Fibroblast of skin of abdomen (primary cell): Measurements from ENCODE around the gene BMX. TPM values are rescaled to one million over a fixed set of nuclear protein-coding genes. Genes with fewer than 3 reads are reported as not detected.
A peak's percentile ranks its signal among the peaks of the same experiment; 100 is the strongest.

Experiments used
- DNase-seq: peaks from one replicate; pipeline ENCODE4 v3.0.0-alpha.2; 2013
- polyA plus RNA-seq, 2 experiments: library from polyadenylated mRNA; unstranded; fragments of 120-200 nt; gene quantifications; one replicate each; pipeline ENCODE4 v1.2.1, GENCODE V29; 2013; ENCODE audit not compliant: insufficient read length in 2 of 2

Gene BMX
- not detected for polyA plus RNA-seq (2013, experiment 1 of 2; ENCODE audit: insufficient read length)
- polyA plus RNA-seq (2013, experiment 2 of 2; ENCODE audit: insufficient read length): not detected

DNA sequence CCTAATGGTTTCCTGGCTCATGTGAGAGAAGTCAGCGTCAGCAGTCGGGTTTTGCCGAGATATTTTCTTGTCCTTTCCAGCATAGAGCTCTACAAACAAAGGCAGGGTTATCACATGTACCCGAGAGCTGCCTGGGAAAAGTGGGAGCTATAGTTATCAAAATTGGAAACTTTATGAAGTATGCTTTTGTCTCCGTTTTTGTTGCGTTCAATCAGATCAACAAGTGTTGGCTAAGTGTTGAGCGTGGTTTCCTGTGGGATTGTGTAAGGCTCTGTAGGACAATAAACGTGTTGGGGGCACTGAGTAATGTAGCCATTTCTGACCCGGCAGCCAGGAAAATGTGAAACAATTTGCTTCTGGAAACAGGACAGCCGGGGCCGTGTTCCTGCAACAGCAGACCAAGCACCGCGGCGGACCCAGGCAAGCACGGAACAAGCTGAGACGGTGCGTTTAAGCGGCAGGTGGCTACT lies at the start of gene BMX:
TSS of gene BMX (plus strand) at position 311 of the 470 bp plus-strand sequence. CDS start 7,547 bp downstream, outside the sequence.
- DNase-seq: no peak

DNA sequence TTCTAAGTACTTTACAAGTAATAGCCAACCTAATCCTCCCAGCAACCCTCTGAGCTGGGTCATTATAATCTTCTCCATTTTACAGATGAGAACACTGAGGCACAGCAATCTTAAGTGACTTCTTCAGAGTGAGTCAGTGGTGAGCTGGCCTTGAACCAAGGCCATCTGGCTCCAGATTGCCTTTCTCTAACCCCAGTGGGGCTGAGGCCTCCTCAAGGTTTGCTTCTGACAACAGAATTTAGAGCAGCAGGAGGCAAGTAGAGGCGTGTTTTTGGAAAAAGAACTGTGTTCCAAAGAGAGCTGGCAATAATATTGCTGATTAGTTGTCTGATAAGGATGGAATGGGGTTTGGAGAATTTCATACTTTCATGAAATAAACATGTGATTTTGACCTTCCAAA lies 48.7 kb upstream of the BMX start:
- no peak for DNase-seq

DNA sequence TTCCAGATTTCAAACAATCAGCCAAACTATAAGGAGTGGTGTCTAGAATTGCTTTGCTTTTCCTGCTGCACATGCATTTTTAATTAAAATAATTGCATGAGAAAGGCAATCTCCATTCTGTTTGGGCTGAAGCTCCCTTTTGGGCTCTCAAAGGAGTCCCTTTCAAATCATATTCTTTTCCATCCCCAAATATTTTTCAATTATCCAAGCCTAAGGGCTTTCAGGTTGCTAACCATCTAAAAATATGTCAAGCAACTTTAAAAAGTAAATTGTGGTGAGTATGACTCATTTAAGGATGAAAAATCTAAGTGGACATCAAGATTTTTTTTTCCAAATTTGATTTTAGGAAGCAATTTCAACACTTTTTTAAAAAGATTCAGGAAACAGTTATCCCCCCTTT lies 35.9 kb upstream of the BMX start:
- DNase-seq: no peak

DNA sequence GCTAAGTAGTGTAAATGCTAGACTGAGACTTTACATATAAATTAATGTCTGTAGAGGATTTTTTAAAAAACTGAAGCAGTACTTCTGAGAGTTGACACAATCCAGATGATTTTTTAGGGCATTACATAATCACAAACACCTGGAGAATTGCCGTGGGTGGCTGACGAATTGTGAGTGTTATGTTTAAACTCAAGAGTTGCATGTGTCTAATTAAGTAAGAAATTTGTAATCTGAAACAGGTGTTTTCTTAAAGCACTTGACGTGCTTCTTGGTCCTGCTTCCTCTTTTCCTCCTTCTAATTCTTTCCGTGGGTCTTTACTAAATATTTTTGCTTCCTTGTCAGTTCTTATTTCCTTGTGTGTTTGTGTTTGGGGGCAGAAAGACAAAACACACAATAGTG lies 35.3 kb upstream of the BMX start:
- DNase-seq: peak; percentile 60

DNA sequence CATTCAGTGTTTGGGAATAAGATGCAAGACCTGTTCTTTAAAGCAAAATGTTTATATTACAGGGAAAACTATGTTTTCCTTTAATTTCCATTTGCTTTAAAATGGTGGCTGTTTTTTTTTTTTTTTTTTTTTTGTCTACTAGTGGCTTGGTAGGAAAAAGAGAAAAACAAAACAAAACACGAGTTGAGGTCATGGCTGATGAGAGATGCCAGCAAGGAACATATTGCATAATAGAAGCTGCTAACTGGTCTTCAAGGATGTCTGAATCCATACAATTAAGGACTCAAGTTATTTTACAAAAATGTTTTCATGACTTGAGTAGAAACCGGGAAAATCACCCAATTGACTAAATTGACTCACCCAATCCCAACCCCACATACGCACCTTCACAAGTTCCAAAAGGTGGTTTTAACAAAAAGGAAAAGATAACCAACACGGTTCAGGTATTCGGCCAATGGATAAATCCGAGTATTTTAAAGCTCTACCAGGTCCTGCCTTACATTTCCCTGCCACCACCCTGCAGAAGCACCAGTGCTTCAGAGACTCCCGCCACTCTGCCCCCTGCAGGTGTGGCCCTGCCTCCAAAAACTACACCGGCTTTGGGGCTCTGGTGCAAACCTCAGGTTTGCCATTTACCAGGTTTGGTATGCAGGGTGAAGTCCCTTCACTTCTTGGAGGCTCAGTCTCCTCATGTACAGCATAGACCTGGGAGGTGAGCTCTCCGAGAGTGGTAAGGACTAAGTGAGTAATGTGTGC lies 34.5 kb upstream of the BMX start:
- DNase-seq: no peak

DNA sequence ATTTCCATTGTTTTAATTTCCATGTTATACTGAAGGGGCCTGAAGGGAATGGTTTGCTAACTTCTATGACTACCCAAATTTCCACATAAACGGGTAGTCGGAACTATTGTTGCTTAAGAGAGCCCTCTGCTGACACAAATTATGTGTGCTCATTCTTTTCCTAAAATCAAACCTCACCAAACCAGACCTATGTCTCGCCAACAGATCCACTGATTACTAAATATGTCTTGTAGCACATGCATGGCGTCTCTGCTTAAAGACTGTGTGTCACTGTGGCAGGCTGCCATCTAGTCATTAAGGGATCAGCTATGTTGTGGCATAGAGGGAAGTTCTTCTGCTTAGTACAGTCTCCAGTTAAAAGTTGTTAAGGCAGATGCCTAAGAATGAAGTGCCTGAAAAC lies 32.6 kb upstream of the BMX start:
- DNase-seq: peak; percentile 55

DNA sequence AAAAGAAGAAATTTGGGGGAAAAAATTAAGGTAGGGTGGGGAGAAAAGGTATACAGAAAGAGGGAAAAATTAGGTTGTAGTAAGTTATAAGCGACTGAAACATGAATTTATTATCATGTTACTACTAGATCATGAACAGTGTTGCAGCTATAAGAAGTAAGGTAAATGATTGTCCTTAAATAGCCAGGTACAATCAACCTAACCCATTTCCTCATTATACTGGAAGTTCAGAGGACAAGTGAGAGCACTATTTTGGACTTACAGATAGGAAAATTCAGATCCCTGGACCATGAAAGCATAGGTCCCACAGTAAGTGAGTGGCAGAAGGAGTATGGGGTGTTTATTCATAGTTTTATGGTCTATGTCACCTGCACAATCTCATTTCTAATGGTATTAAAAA lies 31.0 kb upstream of the BMX start:
- DNase-seq: no peak

DNA sequence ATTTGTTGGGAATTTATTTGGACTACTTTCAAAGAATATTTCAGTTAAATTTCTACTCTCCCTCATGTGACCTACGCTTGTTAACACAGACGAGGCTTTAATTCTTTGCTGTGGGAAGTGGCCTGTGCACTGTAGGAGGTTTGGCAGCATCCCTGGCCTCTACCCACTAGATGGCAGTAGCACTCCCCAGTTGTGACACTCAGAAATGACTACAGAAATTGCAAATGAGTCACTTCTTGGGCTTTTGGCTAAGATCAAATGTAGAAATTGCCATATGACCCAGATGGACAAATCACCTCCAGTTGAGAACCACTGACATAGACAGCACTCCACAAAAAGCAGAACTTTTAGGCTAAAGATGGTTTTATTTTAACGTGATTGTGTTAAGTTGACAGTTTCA lies 29.6 kb upstream of the BMX start:
- peak; percentile 33 for DNase-seq

DNA sequence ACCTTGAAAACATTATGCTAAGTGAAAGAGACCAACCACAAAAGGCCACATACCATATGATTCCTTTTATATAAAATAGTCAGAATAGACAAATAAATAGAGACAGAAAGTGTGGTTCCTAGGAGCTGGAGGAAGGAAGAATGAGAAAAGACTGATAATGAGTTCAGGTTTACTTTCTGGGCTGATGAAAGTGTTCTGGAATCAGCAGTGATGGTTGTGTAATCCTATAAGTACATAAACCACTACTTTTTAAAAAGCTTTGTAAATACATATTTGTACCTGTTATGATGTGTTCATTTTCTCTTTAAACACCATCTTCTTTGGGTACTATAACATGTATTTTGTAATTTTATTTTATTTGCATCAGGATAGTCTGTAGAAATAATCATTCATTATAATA lies 28.1 kb upstream of the BMX start:
- no peak for DNase-seq

DNA sequence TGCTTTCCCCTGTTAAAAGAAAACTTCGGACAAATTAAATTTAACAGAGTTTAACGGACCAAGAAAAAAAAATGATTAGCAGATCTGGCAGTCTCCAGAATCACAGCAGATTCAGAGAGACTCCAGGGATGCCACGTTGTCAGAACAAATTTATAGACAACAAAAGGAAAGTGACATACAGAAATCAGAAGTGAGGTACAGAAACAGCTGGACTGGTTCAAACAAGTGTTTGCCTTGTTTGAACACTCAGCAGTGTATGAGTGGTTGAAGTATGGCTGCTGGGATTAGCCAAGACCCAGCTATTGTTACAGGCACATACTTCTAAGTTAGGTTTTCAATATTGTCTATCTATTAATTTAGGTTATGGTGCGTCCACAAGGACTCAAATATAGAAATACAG lies 26.6 kb upstream of the BMX start:
- DNase-seq: no peak

DNA sequence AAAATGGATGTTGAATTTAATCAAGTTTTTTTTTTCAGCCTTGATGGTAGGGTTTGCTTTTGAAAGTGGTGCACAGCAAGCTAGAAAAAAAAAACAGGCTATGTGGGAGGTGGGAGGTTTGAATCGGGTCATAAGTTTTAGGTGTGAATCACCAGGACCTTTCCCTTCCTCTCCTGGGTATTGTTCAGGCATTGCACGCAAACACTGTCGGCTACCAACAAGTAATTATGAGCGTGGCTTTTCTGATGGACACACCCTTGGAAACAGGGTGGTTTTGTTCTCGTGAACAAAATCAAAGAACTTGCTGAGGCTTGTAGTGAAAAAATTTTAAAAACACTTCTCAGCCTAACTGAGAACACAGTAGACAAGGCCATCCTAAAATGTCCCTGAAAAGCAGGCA lies 25.6 kb upstream of the BMX start:
- DNase-seq: no peak

DNA sequence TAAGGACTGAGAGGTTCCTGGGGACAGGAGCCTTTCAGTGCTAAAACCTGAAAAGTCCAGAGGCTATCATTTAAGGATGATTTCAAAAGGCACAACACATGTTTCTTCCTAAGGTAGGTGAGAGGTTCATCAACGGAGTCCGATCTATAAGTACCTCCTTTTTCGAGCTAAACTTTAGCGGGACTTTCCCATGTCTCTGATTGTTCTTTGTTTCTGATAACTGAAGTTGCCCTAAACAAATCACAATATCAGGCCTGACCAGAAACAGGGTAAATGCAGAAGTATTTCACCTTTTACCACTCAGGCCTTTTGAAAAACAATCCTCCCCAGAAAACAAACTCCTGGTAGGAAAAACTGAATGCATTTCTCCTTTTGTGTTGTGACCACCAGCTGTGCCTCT lies 25.1 kb upstream of the BMX start:
- DNase-seq: no peak

DNA sequence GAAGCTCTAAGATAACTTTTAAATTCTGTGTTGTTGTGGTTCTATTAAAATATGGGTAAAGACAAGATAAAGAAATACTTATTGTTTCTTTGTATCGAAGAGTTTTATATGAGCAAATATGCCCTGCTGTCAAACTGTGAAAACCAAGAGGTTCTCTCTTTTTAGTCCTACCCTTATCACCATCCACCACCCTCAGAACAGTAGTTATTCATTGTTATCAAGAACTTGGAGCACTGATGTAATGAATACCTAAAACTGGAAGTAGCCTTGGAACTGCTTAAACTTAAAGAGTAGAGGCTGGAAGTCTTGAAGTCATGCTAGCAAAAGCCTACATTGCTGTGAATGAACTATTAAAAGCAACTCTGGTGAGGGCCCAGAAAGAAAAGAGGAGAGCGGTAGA lies 16.7 kb upstream of the BMX start:
- no peak for DNase-seq

DNA sequence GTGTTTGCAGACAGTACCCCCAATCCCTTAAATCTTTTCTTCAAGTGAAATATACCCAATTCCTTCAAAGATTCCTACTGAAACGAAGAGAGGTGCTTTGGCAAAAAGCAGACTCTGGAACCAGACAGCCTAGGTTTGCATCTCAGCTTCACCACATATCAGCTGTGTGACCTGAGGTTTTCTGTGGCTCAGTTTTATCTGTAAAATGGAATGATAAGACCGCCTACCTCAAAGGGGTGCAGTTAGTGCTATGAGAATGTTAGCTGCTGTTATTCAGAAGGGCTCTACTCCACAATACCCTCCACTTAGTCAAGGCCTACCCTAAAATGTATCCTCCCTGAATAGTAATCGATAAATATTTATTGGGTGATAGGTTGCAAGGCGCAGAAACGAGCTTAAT lies 8.1 kb upstream of the BMX start:
- no peak for DNase-seq

DNA sequence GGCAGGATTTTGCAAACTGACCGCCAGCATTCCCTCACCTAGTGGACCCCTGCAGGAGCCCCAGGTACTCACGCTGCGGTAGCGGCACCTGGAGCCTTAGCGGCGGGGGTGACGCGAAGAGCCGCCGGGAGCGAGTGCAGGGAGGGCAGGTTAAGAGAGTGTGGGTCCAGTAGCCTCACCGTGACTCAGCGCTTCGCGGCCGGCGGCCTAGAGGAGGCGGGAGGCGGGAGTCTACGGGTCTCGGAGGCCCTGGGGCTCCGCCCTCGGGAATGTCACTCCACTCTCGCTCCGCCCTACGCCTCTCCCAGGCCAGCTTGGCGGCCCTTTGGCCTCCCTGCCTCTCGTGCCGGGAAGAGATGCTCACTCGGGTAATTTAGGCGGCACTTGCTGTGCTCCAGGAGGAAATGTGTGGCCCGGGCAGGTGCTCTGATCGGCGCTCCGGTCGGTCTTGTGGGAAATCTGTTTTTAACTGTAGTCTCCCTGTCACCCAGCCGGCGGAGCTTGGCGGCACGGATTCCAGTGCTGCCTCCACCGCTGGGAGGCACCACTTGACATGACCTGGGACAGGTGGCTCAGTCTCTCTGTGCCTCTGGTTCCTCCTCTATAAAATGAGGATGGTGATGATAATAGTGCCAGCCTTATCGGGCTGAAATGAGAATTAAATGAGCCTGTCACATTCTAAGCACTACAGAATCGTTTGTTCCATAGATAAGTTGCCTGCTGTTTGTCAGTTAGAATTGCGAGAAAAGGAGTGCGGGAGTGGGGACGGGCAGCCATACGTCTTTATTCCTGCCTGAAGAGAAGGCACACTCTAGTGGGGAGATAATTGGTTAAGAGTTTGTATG lies 7.3 kb upstream of the BMX start, which contains the start of gene PIR:
TSS of gene PIR (minus strand) at position 216 of the 845 bp plus-strand sequence. CDS start 2,076 bp downstream, outside the sequence.
- DNase-seq: peak; percentile 75

DNA sequence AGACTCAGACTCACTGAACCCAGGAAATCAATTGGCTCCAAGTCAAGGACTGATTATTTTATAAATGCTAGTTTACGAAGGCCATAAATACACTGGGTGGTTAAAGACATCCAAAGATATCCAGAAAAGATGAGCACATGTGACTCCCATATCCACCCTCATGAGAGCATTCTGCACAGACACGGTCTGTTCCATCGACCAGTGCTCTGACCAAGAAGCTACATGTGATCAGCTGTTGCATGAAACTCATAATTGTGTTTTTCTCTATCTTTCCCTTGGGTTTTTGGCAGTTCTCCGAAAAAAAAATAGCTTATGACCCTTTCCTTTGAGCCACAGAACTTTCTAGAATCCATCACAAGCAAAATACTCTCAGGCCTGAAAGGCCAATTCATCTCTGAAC lies 4.8 kb upstream of the BMX start:
- no peak for DNase-seq

DNA sequence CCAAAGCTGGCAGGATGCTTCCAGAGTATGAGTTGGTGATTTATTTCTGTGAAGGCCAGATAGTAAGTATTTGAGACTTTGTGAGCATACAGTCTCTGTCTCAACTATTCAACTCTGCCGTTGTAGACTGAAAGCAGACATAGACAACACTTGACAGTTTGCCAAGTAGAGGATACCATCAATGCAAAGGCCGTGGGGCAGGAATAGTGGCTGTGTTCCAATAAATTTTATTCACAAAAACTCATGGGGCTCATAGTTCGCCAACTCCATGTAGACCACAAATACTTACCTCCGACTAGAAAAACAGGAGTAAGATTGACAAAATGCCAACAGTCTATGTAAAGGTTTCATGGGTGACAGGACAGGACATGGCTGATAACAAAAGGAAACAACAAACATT lies 3.8 kb upstream of the BMX start:
- no peak for DNase-seq

DNA sequence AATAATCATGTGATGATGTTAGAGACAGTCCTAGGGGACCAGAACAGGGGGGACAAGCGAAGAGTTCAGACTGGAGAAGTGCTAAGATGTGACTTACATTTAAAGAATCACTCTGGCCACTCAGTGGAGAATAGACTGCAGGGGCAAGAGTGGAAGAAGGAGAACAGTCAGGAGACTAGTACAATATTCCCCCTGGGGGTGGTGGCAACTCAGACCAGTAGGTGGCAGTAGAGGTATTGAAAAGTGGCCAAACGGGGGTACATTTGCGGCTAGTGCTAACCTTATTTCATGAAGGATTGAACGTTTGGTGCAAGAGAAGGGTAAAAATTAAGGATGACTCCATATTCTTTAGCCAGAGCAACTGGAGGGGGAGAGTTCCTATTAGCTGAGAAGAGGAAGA lies 2.7 kb upstream of the BMX start:
- DNase-seq: peak; percentile 13

DNA sequence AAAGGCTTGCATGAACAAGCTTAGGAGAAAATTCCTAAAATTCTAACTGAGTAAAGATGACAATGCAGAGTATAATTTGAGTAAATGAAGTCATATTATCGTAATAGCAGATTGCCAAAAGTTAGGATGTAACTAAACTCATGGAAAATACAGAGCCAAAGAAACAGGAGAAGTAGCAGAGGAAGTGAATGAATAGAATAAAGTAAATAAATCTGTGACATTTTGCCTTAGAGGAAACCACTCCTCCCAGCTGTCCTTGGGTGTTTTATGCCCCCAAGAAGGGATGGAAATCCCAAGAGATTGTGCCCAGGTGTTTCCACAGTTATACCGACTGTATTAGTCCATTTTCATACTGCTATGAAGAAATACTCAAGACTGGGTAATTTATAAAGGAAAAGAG lies 1.9 kb upstream of the BMX start:
- no peak for DNase-seq

DNA sequence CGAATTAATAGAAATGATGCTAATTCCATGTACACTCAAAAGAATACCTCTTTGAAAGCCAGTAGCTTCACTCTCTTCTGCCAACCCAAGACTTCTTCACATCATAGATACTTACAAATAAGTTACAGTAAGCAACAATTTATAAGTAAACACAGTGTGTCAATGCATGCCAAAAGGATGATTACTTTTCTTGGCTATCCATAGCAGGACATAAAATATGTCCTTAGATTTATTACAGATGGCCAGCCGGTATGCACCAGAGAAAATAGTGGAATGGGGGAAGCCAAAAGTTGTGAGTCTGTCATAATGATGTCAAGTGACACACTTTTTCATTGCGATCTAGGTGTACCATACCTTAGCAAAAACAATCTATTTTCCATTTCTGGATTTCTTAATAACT lies 631 bp upstream of the BMX start:
- DNase-seq: no peak

DNA sequence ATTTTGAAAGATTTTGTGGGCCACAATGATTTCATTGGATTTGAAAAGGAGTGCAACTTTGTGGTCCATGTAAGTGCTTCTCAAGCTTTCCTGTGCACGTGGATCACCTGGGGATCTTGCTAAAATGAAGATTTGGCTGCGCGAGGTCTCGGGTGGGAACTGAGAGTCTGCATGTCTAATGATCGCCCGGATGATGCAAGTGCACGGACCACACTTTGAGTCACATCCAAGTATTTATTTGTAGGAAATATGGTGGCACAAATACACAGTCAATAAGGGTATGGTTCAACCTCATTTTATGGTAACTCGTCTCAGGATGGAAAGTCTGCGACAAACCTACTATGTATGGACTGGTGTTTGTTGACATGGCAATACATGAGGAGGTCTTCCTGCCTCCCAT lies 899 bp downstream of the BMX start:
- DNase-seq: no peak

DNA sequence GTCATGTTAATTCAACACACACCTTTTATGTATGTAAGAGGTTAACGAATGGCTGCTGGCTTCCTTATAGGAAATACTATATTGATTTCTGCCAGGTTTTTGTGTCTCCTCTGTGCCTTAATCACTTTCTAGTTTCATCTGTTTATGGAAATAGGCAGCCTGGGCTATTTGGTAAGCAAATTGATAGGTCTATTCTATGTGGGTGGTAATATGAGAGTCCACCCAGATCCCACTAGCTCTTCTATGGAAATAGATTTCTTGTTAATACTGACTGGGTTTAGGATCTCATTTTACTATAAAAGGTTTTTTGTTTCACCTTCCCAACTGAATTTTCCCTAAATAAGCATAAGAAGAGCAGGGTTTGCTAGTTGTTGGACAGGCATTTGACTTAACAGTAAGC lies 4.1 kb downstream of the BMX start:
- DNase-seq: no peak

DNA sequence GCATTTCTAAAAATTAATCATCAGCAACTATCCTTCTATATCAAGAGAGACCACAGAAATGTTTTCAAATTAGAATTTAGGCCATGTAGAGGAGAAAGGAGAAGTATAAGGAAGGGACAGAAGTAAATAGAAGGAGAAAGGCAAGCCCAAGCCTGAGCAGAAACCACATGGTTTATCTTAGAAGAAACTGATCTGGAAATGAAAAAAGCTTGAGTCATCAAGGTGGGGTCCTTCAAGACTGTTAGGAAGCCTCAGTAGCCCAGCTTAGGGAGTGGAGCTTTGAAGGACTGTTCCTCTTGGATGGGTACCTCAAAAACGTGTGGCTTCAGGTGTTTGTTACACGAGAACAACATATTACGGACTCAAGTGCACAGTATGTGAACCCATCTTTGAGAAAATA lies 4.5 kb downstream of the BMX start:
- no peak for DNase-seq

DNA sequence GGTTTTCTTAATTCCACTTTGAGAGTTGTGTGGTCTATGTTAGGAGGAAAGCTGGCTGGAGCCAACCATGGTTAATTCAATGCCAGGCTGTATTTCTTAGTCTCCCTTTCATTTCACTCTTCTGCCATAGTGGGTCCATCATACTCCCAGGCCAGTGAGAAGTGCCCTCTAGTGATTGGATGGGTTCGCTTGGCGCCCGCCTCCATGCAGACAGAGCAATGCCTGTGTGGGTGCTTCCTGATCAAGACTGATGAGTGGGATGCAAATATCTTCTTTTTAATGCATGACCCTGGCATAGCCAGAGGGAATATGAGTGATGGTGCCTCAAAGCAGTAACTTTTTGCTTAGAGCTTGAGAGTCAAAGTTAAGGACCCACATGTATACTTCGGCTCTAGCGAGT lies 6.4 kb downstream of the BMX start:
- no peak for DNase-seq
